GM03348 (cell line): ENCODE data around the gene ARHGEF33.

ENCODE experiments used
- DNase-seq: peaks from one replicate; pipeline ENCODE4 v3.0.0; 2012; ENCODE audit warnings: low spot score

Gene ARHGEF33

GRCh38 chr2:39020383-39020782, 130.7 kb downstream of the ARHGEF33 start:
- DNase-seq, result no peak

GRCh38 chr2:39022642-39023235, 133.1 kb downstream of the ARHGEF33 start:
- DNase-seq, result no peak

- DNase-seq, result no peak
Observed at GRCh38 chr2:39023649-39024048, 134.0 kb downstream of the ARHGEF33 start.

GRCh38 chr2:39024833-39025232, 135.2 kb downstream of the ARHGEF33 start:
- DNase-seq, result no peak
